Colonic mucosa (tissue), 4 donors: ENCODE data around the gene GALC. TPM values are rescaled to one million over a fixed set of nuclear protein-coding genes. Genes with fewer than 3 reads are reported as not detected.

Experiments used
- DNase-seq: peaks from one replicate; pipeline ENCODE4 v3.0.0-alpha.2; 2020
- H3K27ac ChIP-seq: fragments of 200-600 bp; one replicate; pipeline ENCODE4 v1.8.0; 2021
- H3K27me3 ChIP-seq: fragments of 200-600 bp; one replicate; pipeline ENCODE4 v1.8.0; 2021
- H3K36me3 ChIP-seq: fragments of 200-600 bp; one replicate; pipeline ENCODE4 v1.8.0; 2021
- H3K4me1 ChIP-seq: fragments of 200-600 bp; one replicate; pipeline ENCODE4 v1.8.0; 2021; ENCODE audit warnings: mild to moderate bottlenecking
- H3K4me3 ChIP-seq: fragments of 200-600 bp; one replicate; pipeline ENCODE4 v1.8.0; 2021
- H3K9ac ChIP-seq, 2 donors: one replicate each; pipeline ENCODE4 v1.7.0; 2013; ENCODE audit warnings: control low read depth in 2 of 2, low read depth in 2 of 2, low read length in 2 of 2
- H3K9me3 ChIP-seq: fragments of 200-600 bp; one replicate; pipeline ENCODE4 v1.8.0; 2021
- CTCF ChIP-seq: fragments of 200-600 bp; IDR thresholded peaks from one replicate; pipeline ENCODE4 v1.8.0; 2022; ENCODE audit warnings: antibody characterized with exemption, mild to moderate bottlenecking
- intact Hi-C: fragments of 100-400 bp; cut with DNase I; formaldehyde crosslinking; loops from one replicate; pipeline ENCODE4 v1.14.1; 2022
- total RNA-seq, 2 donors: library from RNA; stranded (reverse); fragmentation: NEBNext Ultra II Directional in 1 of 2; extraction: Animal tissue kit (Norgen Biotek cat#: 25700) in 1 of 2; gene quantifications; one replicate each; pipeline ENCODE4 v1.2.1, GENCODE V29; 2021
- donor health status: healthy.
- donor health status: DM: no; HTN: no; CAD: no.
- donor health status: DM: no; HTN: no; CAD: no.

The GALC gene
- total RNA-seq, 2 donors from 2014 or later: 14.9 to 27.4 TPM

DNA sequence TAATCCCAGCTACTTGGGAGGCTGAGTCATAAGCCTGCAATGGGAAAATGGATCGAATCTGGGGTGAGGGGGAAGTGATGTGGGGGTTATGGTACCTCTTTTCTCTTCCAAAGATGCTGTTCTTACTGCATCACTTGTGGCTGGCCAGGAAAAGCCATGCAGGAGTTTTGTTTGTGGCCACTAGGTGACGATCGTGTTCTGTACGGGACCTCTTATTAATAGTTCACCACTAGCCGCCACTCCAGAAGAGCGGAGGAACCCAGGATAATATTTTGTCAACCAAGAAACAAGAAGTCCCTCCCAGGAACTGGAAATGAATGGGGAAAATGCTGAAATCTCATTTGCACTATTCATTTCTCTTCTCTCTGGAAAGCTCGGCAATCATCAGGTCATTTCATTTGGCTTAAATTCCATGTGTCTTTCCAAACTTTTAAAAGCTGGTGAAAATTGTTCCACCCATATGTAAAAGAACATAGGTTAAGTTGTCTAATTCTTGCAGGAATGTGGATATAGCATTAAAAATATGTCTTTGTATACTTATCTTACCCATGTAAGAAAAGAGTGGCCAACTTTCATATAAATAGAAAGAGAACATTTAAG is 20.9 kb upstream of the GALC start:
- TF ChIP-seq CTCF: peak; percentile 86

DNA sequence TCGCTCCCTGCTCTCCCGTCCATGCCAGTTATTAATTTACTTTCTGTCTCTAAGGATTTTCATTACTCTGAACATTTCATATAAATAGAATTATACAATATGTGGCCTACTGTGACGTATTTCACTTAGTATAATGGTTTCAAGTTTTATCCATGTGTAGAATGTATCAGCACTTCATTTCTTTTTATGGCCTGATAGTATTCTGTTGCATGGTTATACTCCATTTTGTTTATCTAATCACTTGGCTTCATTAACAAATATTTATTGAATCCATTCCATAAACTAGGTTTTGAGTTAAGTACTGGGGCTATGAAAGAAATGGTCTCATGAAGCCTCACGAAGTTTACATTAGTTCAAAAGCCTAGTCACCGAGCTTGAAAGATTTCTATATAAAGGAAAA is 19.5 kb upstream of the GALC start:
- DNase-seq: no peak
- intact Hi-C loops: loop anchor here (10.0 kb wide), 1 partner anchor 372 kb away; the partner anchor contains the start of gene SPATA7
- no peak for TF ChIP-seq CTCF

More for the DNA sequence above, 20.9 kb upstream of the GALC start:
- Histone ChIP-seq H3K4me3 (no peak overlapping the region), H3K27me3 (no peaks in the 10 kb centered on the region), H3K36me3 (no peaks in the 10 kb centered on the region), H3K9me3 (no peaks in the 10 kb centered on the region), H3K9ac (no peak overlapping the region), H3K27ac (no peak overlapping the region), H3K4me1 (no peaks in the 10 kb centered on the region)
- intact Hi-C loops: loop anchor here (2.0 to 10.0 kb wide), 2 partner anchors 155 to 371 kb away; partner anchors contain the start of gene SPATA7
- peak; percentile 70 for DNase-seq

DNA sequence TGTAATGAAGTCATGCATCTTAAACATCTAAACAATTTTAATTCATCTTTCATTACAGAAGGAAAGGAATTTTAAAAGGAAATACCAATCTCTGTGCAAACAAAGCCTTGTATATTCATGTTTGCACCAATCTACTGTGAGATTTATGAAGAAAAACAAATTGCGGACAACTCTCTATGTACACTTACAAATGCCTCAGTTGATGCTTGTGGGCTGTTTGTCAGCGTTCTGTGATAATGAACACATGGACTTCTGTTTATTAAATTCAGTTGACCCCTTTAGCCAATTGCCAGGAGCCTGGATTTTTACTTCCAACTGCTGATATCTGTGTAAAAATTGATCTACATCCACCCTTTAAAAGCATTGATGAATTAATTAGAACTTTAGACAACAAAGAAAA is 17.3 kb upstream of the GALC start:
- intact Hi-C loops: loop anchor here (10.0 kb wide), 1 partner anchor 374 kb away; the partner anchor contains the start of gene SPATA7
- H3K27me3 ChIP-seq: no peaks in the 10 kb centered on the region
- H3K9ac ChIP-seq: no peak overlapping the region
- H3K4me3 ChIP-seq: no peak overlapping the region
- no peak for TF ChIP-seq CTCF
- H3K9me3 ChIP-seq: no peaks in the 10 kb centered on the region
- no peak for DNase-seq
- H3K4me1 ChIP-seq: no peaks in the 10 kb centered on the region
- H3K27ac ChIP-seq: no peak overlapping the region
- no peaks in the 10 kb centered on the region for H3K36me3 ChIP-seq

More for the DNA sequence above, 19.5 kb upstream of the GALC start:
- no peaks in the 10 kb centered on the region for H3K27me3 ChIP-seq
- no peak overlapping the region for H3K4me3 ChIP-seq
- no peaks in the 10 kb centered on the region for H3K4me1 ChIP-seq
- H3K27ac ChIP-seq: no peak overlapping the region
- H3K9me3 ChIP-seq: no peaks in the 10 kb centered on the region
- no peaks in the 10 kb centered on the region for H3K36me3 ChIP-seq
- H3K9ac ChIP-seq: no peak overlapping the region

DNA sequence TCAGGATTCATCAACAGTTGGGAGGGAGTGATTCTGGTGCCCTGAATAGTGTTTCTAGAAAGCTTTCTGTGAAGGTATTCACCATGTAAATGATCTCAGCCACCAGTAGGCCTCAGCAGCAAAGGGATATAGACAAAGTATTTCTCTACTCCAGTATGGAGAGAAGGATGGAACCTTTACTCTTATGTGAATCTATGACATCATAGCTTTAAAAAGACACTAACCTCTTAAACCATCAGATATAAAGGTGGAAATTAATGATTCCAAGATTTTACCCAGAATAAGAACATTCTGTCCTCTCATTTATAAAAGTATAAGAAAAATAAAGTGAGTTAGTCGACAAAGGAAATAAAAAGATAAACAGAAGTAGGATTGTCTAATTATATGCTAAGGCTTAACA is 16.5 kb upstream of the GALC start:
- no peak overlapping the region for H3K4me3 ChIP-seq
- no peak for DNase-seq
- no peak overlapping the region for H3K9ac ChIP-seq
- intact Hi-C loops: no loop called here
- no peaks in the 10 kb centered on the region for H3K27me3 ChIP-seq
- no peaks in the 10 kb centered on the region for H3K9me3 ChIP-seq
- TF ChIP-seq CTCF: no peak
- no peak overlapping the region for H3K27ac ChIP-seq
- no peaks in the 10 kb centered on the region for H3K36me3 ChIP-seq
- H3K4me1 ChIP-seq: no peaks in the 10 kb centered on the region

- no peak overlapping the region for H3K4me3 ChIP-seq
- H3K9me3 ChIP-seq: no peaks in the 10 kb centered on the region
- DNase-seq: no peak
- no peak overlapping the region for H3K9ac ChIP-seq
- no peaks in the 10 kb centered on the region for H3K36me3 ChIP-seq
- TF ChIP-seq CTCF: no peak
- H3K27ac ChIP-seq: no peak overlapping the region
- H3K27me3 ChIP-seq: no peaks in the 10 kb centered on the region
- H3K4me1 ChIP-seq: no peaks in the 10 kb centered on the region
- intact Hi-C loops: no loop called here
These were observed 15.2 kb upstream of the GALC start for GRCh38 chr14:88008039-88008742.
